Tibial nerve (tissue), 4 donors: ENCODE data around the gene TLCD4. TPM values are rescaled to one million over a fixed set of nuclear protein-coding genes. Genes with fewer than 3 reads are reported as not detected.

Experiments
- DNase-seq, 2 donors: peaks; one replicate each; pipeline ENCODE4 v3.0.0-alpha.2; 2019; ENCODE audit warnings: low spot score in 2 of 2
- H3K27ac ChIP-seq, 4 donors: fragments of 200-600 bp; sonication (generic) in 3 of 4; one replicate each; pipeline ENCODE4 v1.5.1; 2017 to 2019; ENCODE audit warnings: mild to moderate bottlenecking in 1 of 4
- H3K27me3 ChIP-seq, 2 donors: fragments of 200-600 bp; sonication (generic) in 1 of 2; one replicate each; pipeline versions ENCODE4 v1.5.1 to v1.6.0; 2017 to 2019
- H3K36me3 ChIP-seq, 3 donors: fragments of 200-600 bp; sonication (generic); one replicate each; pipeline ENCODE4 v1.5.1; 2018 to 2019
- H3K4me1 ChIP-seq, 4 donors: fragments of 200-600 bp; sonication (generic) in 3 of 4; one replicate each; pipeline ENCODE4 v1.5.1; 2017 to 2019
- H3K4me3 ChIP-seq, 4 donors: fragments of 200-600 bp; sonication (generic) in 3 of 4; one replicate each; pipeline ENCODE4 v1.5.1; 2017 to 2019; ENCODE audit warnings: mild to moderate bottlenecking in 1 of 4, moderate library complexity in 1 of 4
- H3K9me3 ChIP-seq, 4 donors: fragments of 200-600 bp; sonication (generic) in 3 of 4; one replicate each; pipeline ENCODE4 v1.5.1; 2017 to 2019
- CTCF ChIP-seq, 5 experiments: fragments of 200-600 bp in 3 of 5; fragments of 450-650 bp in 2 of 5; sonication (generic) in 3 of 5; IDR thresholded peaks; one replicate each; pipeline ENCODE4 v1.5.1; 2016 to 2019; ENCODE audit warnings: antibody characterized with exemption in 5 of 5, mild to moderate bottlenecking in 3 of 5, moderate library complexity in 2 of 5
- EP300 ChIP-seq, 2 donors: sonication (generic); formaldehyde crosslinking; IDR thresholded peaks; one replicate each; pipeline ENCODE4 v1.6.1; 2017; ENCODE audit warnings: antibody characterized with exemption in 2 of 2, mild to moderate bottlenecking in 1 of 2
- POLR2A ChIP-seq, 2 donors: fragments of 450-650 bp; IDR thresholded peaks; one replicate each; pipeline ENCODE4 v1.6.1; 2017; ENCODE audit warnings: antibody characterized with exemption in 2 of 2, mild to moderate bottlenecking in 2 of 2, moderate library complexity in 2 of 2
- WGBS, 2 donors: methylation state at CpG; one replicate each; pipeline ENCODE4 v1.1.5; 2018; 5-methylcytosine and 5-hydroxymethylcytosine counted together
- total RNA-seq, 4 donors: library from RNA; depleted of rRNA; stranded (reverse); fragments of >200 nt; gene quantifications; one replicate each; pipeline ENCODE4 v1.1.0, GENCODE V29; 2016

TLCD4 gene
- total RNA-seq, 4 donors from 2014 or later, result 5.7 to 9.2 (median 8.3) TPM

- 87% methylated on average over 2 of the region's 2 CpGs for WGBS, 2 donors
- peaks cover 0 to 19% (median 0%) of the 10 kb centered on the region in 4 donors for H3K4me1 ChIP-seq
- TF ChIP-seq POLR2A (IDR thresholded peaks at IDR 0.05) (no peak), EP300 (IDR thresholded peaks at IDR 0.05) (no peak), CTCF (IDR thresholded peaks at IDR 0.05) (no peak)
- H3K36me3 ChIP-seq, result no peaks in the 10 kb centered on the region
- peak overlapping the region in 3 of 4 donors; percentile 71 to 82 (median 74) for H3K4me3 ChIP-seq
- DNase-seq, result no peak
- H3K27ac ChIP-seq, result peak overlapping the region in 1 of 4 donors; percentile 96
- no peaks in the 10 kb centered on the region for H3K27me3 ChIP-seq
- no peaks in the 10 kb centered on the region for H3K9me3 ChIP-seq
Observed at GRCh38 chr1:95071539-95071938, 45.6 kb upstream of the TLCD4 start.

- Histone ChIP-seq H3K27me3 (no peaks in the 10 kb centered on the region), H3K4me3 (peak overlapping the region; percentile 54 to 82 (median 72)), H3K36me3 (no peaks in the 10 kb centered on the region), H3K27ac (peak overlapping the region; percentile 86 to 96 (median 91)), H3K4me1 (peaks cover 0 to 19% (median 0%) of the 10 kb centered on the region in 4 donors), H3K9me3 (no peaks in the 10 kb centered on the region)
- WGBS, 2 donors, result 11 to 18% methylated on average over 7 of the region's 7 CpGs
- no peak for TF ChIP-seq CTCF (IDR thresholded peaks at IDR 0.05)
- no peak for TF ChIP-seq EP300 (IDR thresholded peaks at IDR 0.05)
- no peak for TF ChIP-seq POLR2A (IDR thresholded peaks at IDR 0.05)
- DNase-seq, result no peak
Observed at GRCh38 chr1:95072117-95072516, 45.0 kb upstream of the TLCD4 start.

GRCh38 chr1:95072532-95073419, 44.4 kb upstream of the TLCD4 start, which contains the start of gene ALG14:
ALG14 (minus strand) TSS chr1:95072951; CDS start chr1:95072898, 53 bp downstream.
- WGBS, 2 donors, result 0 to 1% methylated on average over 50 to 52 of the region's 53 CpGs
- TF ChIP-seq EP300 (IDR thresholded peaks at IDR 0.05) (peak; percentile 55 to 98), CTCF (IDR thresholded peaks at IDR 0.05) (peak in 1 of 5 experiments; percentile 50), POLR2A (IDR thresholded peaks at IDR 0.05) (peak; percentile 45 to 68)

GRCh38 chr1:95073446-95073845, 43.7 kb upstream of the TLCD4 start:
- Histone ChIP-seq H3K9me3 (no peaks in the 10 kb centered on the region), H3K27me3 (no peaks in the 10 kb centered on the region), H3K27ac (peak overlapping the region; percentile 86 to 96 (median 91)), H3K4me3 (peak overlapping the region; percentile 54 to 82 (median 72)), H3K36me3 (no peaks in the 10 kb centered on the region), H3K4me1 (peaks cover 0 to 19% (median 0%) of the 10 kb centered on the region in 4 donors)
- TF ChIP-seq CTCF (IDR thresholded peaks at IDR 0.05) (no peak), EP300 (IDR thresholded peaks at IDR 0.05) (no peak), POLR2A (IDR thresholded peaks at IDR 0.05) (no peak)
- 15 to 24% methylated on average over 3 of the region's 3 CpGs for WGBS, 2 donors
- no peak for DNase-seq

More at GRCh38 chr1:95072532-95073419, 44.4 kb upstream of the TLCD4 start, which contains the start of gene ALG14:
- Histone ChIP-seq H3K4me3 (peak within 1 kb of the TSS; percentile 54 to 82 (median 72)), H3K36me3 (no peaks in the 10 kb centered on the region), H3K27ac (peak within 1 kb of the TSS; percentile 86 to 96 (median 91)), H3K27me3 (no peaks in the 10 kb centered on the region), H3K9me3 (no peaks in the 10 kb centered on the region), H3K4me1 (peaks cover 0 to 19% (median 0%) of the 10 kb centered on the region in 4 donors)
- peak; percentile 86 to 94 for DNase-seq

GRCh38 chr1:95076034-95076433, 41.1 kb upstream of the TLCD4 start:
- no peak for TF ChIP-seq EP300 (IDR thresholded peaks at IDR 0.05)
- TF ChIP-seq CTCF (IDR thresholded peaks at IDR 0.05), result no peak
- H3K9me3 ChIP-seq, result no peaks in the 10 kb centered on the region
- no peak overlapping the region for H3K27ac ChIP-seq
- no peaks in the 10 kb centered on the region for H3K36me3 ChIP-seq
- peaks cover 0 to 18% (median 0%) of the 10 kb centered on the region in 4 donors for H3K4me1 ChIP-seq
- no peak for DNase-seq
- no peaks in the 10 kb centered on the region for H3K27me3 ChIP-seq
- no peak overlapping the region for H3K4me3 ChIP-seq
